CD4-positive, alpha-beta T cell (primary cell): ENCODE data around the gene TPRKB. TPM values are rescaled to one million over a fixed set of nuclear protein-coding genes. Genes with fewer than 3 reads are reported as not detected.

ENCODE experiments used
- ATAC-seq: fragments of 200-7000 bp; cut with Tn5 transposase; one replicate; pipeline ENCODE4 v1.10.0; 2022; ENCODE audit warnings: mild to moderate bottlenecking; ENCODE audit not compliant: poor library complexity
- CTCF ChIA-PET: fragments of 350-600 bp; sonication (Branson Sonifier 250); formaldehyde crosslinking; loops from one replicate; lab custom pipeline; 2021; ENCODE audit warnings: antibody characterized with exemption, inconsistent platforms; lab: Charles Lee
- POLR2A ChIA-PET: fragments of 350-600 bp; sonication (Branson Sonifier 250); formaldehyde crosslinking; loops from one replicate; lab custom pipeline; 2021; ENCODE audit warnings: antibody characterized with exemption, inconsistent platforms; lab: Charles Lee
- DNase-seq, 14 experiments: peaks; one replicate each; pipeline ENCODE4 v3.0.0-alpha.2; 2013 to 2020; ENCODE audit warnings: mixed read lengths in 2 of 14
- H3K27ac ChIP-seq, 2 donors: one replicate each; pipeline versions ENCODE4 v1.5.1 to v1.7.0; 2013; ENCODE audit warnings: low read length in 2 of 2, low read depth in 1 of 2, mild to moderate bottlenecking in 1 of 2
- H3K27me3 ChIP-seq, 2 experiments: 1 replicate in 1 of 2; 2 replicates in 1 of 2; pipeline versions ENCODE4 v1.6.1 to v1.7.0; 2013; ENCODE audit warnings: low read length in 2 of 2, control low read depth in 1 of 2, mild to moderate bottlenecking in 1 of 2, moderate library complexity in 1 of 2; ENCODE audit not compliant: insufficient read depth in 2 of 2, control insufficient read depth in 1 of 2
- H3K36me3 ChIP-seq: one replicate; pipeline ENCODE4 v1.6.1; 2013; ENCODE audit warnings: low read length, control low read depth; ENCODE audit not compliant: insufficient read depth
- H3K4me1 ChIP-seq: one replicate; pipeline ENCODE4 v1.6.1; 2013; ENCODE audit warnings: low read length, control low read depth; ENCODE audit not compliant: insufficient read depth
- H3K4me3 ChIP-seq: one replicate; pipeline ENCODE4 v1.5.1; 2013; ENCODE audit warnings: mild to moderate bottlenecking, low read length, moderate library complexity
- H3K9me3 ChIP-seq, 2 experiments: 1 replicate in 1 of 2; 2 replicates in 1 of 2; pipeline versions ENCODE4 v1.6.1 to v1.7.0; 2013; ENCODE audit warnings: low read length in 2 of 2, mild to moderate bottlenecking in 2 of 2, control low read depth in 1 of 2, moderate library complexity in 1 of 2; ENCODE audit not compliant: control insufficient read depth in 1 of 2, insufficient read depth in 1 of 2
- H3K27ac Mint-ChIP-seq: one replicate; pipeline ENCODE4 v1.8.0; 2020; ENCODE audit warnings: mixed read lengths
- H3K27me3 Mint-ChIP-seq: one replicate; pipeline ENCODE4 v1.8.0; 2021; ENCODE audit warnings: mixed read lengths
- H3K36me3 Mint-ChIP-seq: one replicate; pipeline ENCODE4 v1.8.0; 2021; ENCODE audit warnings: low read depth, mixed read lengths
- H3K4me1 Mint-ChIP-seq: one replicate; pipeline ENCODE4 v1.8.0; 2021; ENCODE audit warnings: low read depth, mixed read lengths
- H3K4me3 Mint-ChIP-seq: one replicate; pipeline ENCODE4 v1.8.0; 2020; ENCODE audit warnings: mild to moderate bottlenecking, mixed read lengths
- H3K9me3 Mint-ChIP-seq: one replicate; pipeline ENCODE4 v1.8.0; 2020; ENCODE audit warnings: mixed read lengths
- CTCF ChIP-seq: fragments of 200-600 bp; IDR thresholded peaks from one replicate; pipeline ENCODE4 v1.8.0; 2022; ENCODE audit warnings: antibody characterized with exemption, mild to moderate bottlenecking
- intact Hi-C, 2 experiments: fragments of 100-400 bp; cut with DNase I in 1 of 2; cut with micrococcal nuclease in 1 of 2; formaldehyde crosslinking; loops; one replicate each; pipeline versions ENCODE4 v1.15.1 to v1.9.0; 2023 to 2025; cut with DNase I, micrococcal nuclease
- total RNA-seq, 174 experiments: library from RNA in 2 of 174; stranded (reverse) in 2 of 174; gene quantifications; one replicate each; pipeline ENCODE4 v1.2.3 and lab custom pipeline; 2021 to 2026

TPRKB gene
- total RNA-seq, 2 experiments from 2014 or later, result 16.1 to 18.2 TPM

- H3K9me3 ChIP-seq, result peaks cover 1 to 3% of the 10 kb centered on the region in 2 experiments
- ChIA-PET POLR2A (no interaction called here), CTCF (no interaction called here)
- H3K27ac ChIP-seq, result no peak overlapping the region
- no peaks in the 10 kb centered on the region for H3K4me1 ChIP-seq
- H3K36me3 ChIP-seq, result no peaks in the 10 kb centered on the region
- no peak for ATAC-seq
- Mint-ChIP-seq H3K9me3 (peaks cover under 1% of the 10 kb centered on the region), H3K4me1 (no peaks in the 10 kb centered on the region), H3K4me3 (no peak overlapping the region), H3K36me3 (peaks cover under 1% of the 10 kb centered on the region), H3K27me3 (peaks cover 24% of the 10 kb centered on the region), H3K27ac (no peak overlapping the region)
- intact Hi-C loops, result no loop called here
- no peak overlapping the region for H3K4me3 ChIP-seq
- DNase-seq, result no peak
- peaks cover 0 to 8% of the 10 kb centered on the region in 2 experiments for H3K27me3 ChIP-seq
- TF ChIP-seq CTCF, result no peak
Measured at GRCh38 chr2:73708527-73708926, 28.6 kb downstream of the TPRKB start.

GRCh38 chr2:73707636-73708035, 29.5 kb downstream of the TPRKB start:
- intact Hi-C loops, result no loop called here
- Histone ChIP-seq H3K27ac (no peak overlapping the region), H3K4me3 (no peak overlapping the region), H3K4me1 (no peaks in the 10 kb centered on the region), H3K9me3 (peaks cover 0 to 3% of the 10 kb centered on the region in 2 experiments), H3K36me3 (no peaks in the 10 kb centered on the region), H3K27me3 (peaks cover 0 to 10% of the 10 kb centered on the region in 2 experiments)
- Mint-ChIP-seq H3K4me3 (no peak overlapping the region), H3K4me1 (no peaks in the 10 kb centered on the region), H3K27ac (no peak overlapping the region), H3K9me3 (no peaks in the 10 kb centered on the region), H3K27me3 (peaks cover 22% of the 10 kb centered on the region), H3K36me3 (no peaks in the 10 kb centered on the region)
- no peak for TF ChIP-seq CTCF
- POLR2A ChIA-PET, result no interaction called here
- DNase-seq, result no peak
- CTCF ChIA-PET, result no interaction called here
- no peak for ATAC-seq

GRCh38 chr2:73707058-73707457, 30.1 kb downstream of the TPRKB start:
- Histone ChIP-seq H3K27me3 (peaks cover 0 to 13% of the 10 kb centered on the region in 2 experiments), H3K36me3 (no peaks in the 10 kb centered on the region), H3K27ac (no peak overlapping the region), H3K4me3 (no peak overlapping the region), H3K4me1 (no peaks in the 10 kb centered on the region), H3K9me3 (peaks cover 0 to 3% of the 10 kb centered on the region in 2 experiments)
- Mint-ChIP-seq H3K4me1 (no peaks in the 10 kb centered on the region), H3K27ac (no peak overlapping the region), H3K36me3 (no peaks in the 10 kb centered on the region), H3K27me3 (peaks cover 28% of the 10 kb centered on the region), H3K4me3 (no peak overlapping the region), H3K9me3 (no peaks in the 10 kb centered on the region)
- ChIA-PET POLR2A (no interaction called here), CTCF (no interaction called here)
- ATAC-seq (no peak), DNase-seq (no peak)
- intact Hi-C loops, result no loop called here
- no peak for TF ChIP-seq CTCF
